Activated T-cell treated with anti-CD3 and anti-CD28 coated beads, Interleukin-2, amount 50 U/mL, for 24 hours (primary cell): ENCODE data around the gene NQO2.

Experiments
- DNase-seq: peaks from one replicate; pipeline ENCODE4 v3.0.0-alpha.2; 2020
- H3K27ac Mint-ChIP-seq: 2 replicates; pipeline ENCODE4 v1.8.0; 2020; ENCODE audit warnings: mild to moderate bottlenecking, mixed read lengths
- H3K27me3 Mint-ChIP-seq: 2 replicates; pipeline ENCODE4 v1.8.0; 2020; ENCODE audit warnings: mixed read lengths
- H3K36me3 Mint-ChIP-seq: 2 replicates; pipeline ENCODE4 v1.8.0; 2020; ENCODE audit warnings: low read depth, mixed read lengths
- H3K4me1 Mint-ChIP-seq: 2 replicates; pipeline ENCODE4 v1.8.0; 2020; ENCODE audit warnings: low read depth, mixed read lengths
- H3K4me3 Mint-ChIP-seq: 2 replicates; pipeline ENCODE4 v1.8.0; 2020; ENCODE audit warnings: mild to moderate bottlenecking, moderate library complexity, mixed read lengths
- H3K9me3 Mint-ChIP-seq: 2 replicates; pipeline ENCODE4 v1.8.0; 2020; ENCODE audit warnings: mixed read lengths

The NQO2 gene, protein sequence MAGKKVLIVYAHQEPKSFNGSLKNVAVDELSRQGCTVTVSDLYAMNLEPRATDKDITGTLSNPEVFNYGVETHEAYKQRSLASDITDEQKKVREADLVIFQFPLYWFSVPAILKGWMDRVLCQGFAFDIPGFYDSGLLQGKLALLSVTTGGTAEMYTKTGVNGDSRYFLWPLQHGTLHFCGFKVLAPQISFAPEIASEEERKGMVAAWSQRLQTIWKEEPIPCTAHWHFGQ

DNA sequence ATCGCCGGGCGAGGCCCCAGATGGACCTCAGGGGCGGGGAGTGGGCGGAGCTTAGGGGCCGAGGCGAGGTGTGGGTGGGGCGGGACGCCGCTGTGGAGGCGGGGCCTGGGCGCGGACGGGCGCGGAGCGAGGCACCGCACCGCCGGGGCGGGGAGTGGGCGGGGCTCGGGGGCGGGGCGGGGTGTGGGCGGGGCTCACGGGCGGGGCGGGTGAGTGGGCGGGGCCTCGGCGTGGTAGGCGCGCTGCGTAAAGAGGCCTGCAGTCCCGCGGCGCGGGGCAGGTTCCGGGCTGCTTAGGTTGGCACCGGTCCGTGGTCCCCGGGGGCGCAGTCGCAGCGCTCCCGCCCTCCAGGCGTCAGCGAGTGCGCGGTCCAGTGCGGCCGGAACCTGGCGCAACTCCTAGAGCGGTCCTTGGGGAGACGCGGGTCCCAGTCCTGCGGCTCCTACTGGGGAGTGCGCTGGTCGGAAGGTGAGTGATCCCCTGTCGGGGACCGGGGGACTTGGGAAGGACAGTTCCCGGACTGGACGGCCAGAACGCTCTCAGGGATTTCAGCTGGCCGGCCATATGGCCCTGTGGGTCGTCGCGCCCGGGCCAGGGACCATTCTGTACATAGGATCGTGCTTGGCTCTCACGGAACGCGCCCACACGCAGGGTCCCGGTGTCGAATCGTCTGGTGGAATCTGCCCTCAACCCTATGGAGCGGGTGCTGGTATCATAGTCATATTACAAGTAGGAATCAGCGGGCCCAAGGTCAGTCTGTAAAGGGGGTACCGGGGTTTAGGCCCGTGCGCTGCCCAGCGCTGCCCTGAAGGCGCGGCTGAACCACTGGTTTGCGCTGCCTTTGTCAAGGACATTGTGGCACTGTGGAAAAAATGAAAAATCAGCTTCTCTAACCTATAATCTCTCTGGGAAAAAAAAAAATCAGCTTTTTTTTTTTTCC lies at the start of gene NQO2:
Gene NQO2, plus strand, starts transcription at position 277 of the 940 bp plus-strand sequence. CDS start 6,659 bp downstream, outside the sequence.
- Mint-ChIP-seq H3K9me3 (no peaks in the 10 kb centered on the region), H3K4me3 (peak within 1 kb of the TSS; percentile 91), H3K4me1 (peaks cover 34% of the 10 kb centered on the region), H3K27ac (peak within 1 kb of the TSS; percentile 94), H3K36me3 (peaks cover 25% of the 10 kb centered on the region), H3K27me3 (no peaks in the 10 kb centered on the region)
- peak; percentile 99 for DNase-seq

DNA sequence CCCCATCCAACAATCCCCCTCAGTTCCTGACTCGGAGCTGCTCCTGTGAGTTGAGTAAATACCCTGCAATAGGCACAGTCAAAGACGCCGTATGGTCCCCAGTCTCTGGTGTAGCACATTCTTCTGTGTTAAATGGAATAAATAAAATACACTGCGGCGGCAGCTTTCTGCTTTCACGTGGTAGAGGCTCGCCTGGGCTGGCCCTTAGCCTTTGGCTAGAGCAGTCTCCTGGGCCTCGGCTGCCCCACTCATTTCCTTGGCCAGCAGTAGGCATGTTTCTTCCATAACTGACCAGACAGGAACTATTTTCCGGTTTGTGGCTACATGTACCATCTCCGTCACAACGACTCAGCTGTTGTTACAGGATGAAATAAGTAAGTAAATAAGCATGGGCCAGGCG lies 49.0 kb upstream of the NQO2 start:
- no peak overlapping the region for H3K4me3 Mint-ChIP-seq
- H3K36me3 Mint-ChIP-seq, result peaks cover 47% of the 10 kb centered on the region
- peaks cover 13% of the 10 kb centered on the region for H3K4me1 Mint-ChIP-seq
- no peaks in the 10 kb centered on the region for H3K27me3 Mint-ChIP-seq
- no peaks in the 10 kb centered on the region for H3K9me3 Mint-ChIP-seq
- H3K27ac Mint-ChIP-seq, result no peak overlapping the region
- DNase-seq, result no peak

DNA sequence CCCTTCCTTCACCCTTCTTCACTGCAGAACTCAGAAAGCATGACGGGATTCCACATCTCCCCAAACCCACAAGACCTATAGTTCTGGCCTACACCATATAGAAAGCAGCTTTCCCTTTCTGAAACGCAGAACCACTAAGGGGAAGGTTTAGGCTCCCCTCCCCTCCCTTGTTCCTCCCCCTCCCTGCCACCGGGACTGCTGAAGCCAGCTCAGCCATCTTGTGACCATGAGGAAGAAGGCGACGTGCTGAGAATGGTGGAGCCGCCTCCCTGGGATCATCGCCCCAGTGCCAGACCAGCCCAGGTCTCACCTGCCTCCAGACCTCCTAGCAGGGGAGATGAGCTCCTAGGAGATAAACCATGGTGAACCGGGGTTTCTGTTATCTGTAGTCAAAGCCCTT lies 48.0 kb upstream of the NQO2 start:
- peak overlapping the region; percentile 18 for H3K27ac Mint-ChIP-seq
- no peak for DNase-seq
- no peak overlapping the region for H3K4me3 Mint-ChIP-seq
- H3K9me3 Mint-ChIP-seq, result no peaks in the 10 kb centered on the region
- H3K36me3 Mint-ChIP-seq, result peaks cover 49% of the 10 kb centered on the region
- peaks cover 13% of the 10 kb centered on the region for H3K4me1 Mint-ChIP-seq
- H3K27me3 Mint-ChIP-seq, result no peaks in the 10 kb centered on the region

DNA sequence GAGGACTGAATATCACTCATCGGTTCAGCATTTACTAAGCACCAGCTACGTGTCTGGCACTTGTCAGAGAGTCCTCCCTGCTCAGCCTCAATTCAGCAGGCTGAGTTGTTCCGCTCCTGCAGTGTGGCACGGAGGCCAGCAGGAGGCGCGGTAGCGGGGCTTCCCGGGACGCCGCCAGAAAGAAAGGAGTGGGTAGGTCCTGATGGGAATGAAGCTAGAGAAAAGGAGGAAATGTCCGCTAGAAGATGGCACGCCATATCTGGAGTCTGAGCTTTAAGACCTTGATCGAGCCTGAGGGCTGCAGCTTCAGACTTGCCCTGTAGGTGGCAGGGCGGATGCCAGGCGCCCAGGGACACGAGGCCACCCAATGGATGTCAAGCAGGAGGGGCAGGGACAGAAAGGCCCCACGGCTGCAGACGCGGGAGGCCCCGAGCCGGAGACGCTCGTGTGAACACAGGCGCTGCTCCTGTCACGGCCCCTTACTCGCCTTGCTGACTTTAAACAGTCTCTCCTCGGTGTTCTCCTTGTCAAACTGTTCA lies 47.1 kb upstream of the NQO2 start:
- H3K9me3 Mint-ChIP-seq, result no peaks in the 10 kb centered on the region
- H3K36me3 Mint-ChIP-seq, result peaks cover 47% of the 10 kb centered on the region
- H3K27ac Mint-ChIP-seq, result peak overlapping the region; percentile 37
- no peak overlapping the region for H3K4me3 Mint-ChIP-seq
- peak; percentile 73 for DNase-seq
- H3K4me1 Mint-ChIP-seq, result peaks cover 13% of the 10 kb centered on the region
- no peaks in the 10 kb centered on the region for H3K27me3 Mint-ChIP-seq

DNA sequence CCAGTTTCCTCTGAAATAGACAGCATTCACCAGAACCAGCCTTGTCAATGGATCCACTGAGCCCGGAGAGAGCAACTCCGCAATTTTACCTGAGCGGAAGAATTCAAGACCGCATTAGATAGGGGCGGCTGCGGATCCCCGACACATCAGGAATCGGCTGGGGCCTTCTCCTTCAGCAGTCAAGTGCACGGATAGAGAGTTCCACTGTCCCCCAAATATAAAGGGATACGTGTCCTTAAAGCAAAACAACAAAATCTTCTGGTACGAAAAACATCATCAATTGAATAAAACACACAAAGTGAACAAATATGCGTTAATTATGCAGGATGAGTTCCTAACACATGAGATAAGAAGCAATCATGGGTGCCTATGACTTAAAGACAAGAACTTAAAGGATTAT lies 46.6 kb upstream of the NQO2 start:
- Mint-ChIP-seq H3K4me1 (peaks cover 13% of the 10 kb centered on the region), H3K27me3 (no peaks in the 10 kb centered on the region), H3K36me3 (peaks cover 43% of the 10 kb centered on the region), H3K4me3 (no peak overlapping the region), H3K9me3 (no peaks in the 10 kb centered on the region), H3K27ac (no peak overlapping the region)
- DNase-seq, result no peak

DNA sequence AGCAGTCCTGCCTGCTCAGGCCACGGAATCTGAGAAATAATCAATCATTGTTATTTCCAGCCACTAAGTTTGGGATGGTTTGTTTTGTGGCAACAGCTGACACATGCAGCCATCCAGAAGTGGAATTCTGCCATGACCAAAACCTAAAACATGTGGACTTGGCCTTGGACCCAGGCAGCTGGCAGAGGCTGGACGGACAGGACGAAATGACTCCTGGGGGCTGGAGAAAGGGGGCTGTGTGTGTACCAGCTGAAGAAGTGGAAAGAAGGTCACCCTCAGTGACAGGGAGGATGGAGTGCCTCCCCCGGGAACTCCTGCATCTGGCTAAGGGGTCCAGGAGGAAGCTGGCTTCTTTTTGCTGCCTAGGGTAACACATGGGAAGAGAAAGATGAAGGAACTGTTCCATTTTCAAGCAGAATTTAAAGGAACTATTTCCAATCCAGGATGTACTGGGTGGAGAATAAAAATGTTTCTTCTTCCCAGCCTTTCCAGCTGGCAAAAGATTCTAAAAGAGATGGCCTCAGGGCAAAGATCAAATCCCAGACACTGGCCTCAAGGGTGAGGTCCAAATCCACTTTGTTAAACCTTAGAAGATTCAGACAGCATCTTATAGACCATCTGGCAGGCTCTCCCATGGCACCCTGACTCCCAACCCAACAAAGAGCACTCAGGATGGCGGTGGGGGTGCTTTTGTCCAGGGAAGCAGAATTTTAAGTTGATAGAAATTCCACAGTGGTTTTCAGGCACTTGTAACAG lies 42.6 kb upstream of the NQO2 start:
- H3K27me3 Mint-ChIP-seq, result no peaks in the 10 kb centered on the region
- H3K4me3 Mint-ChIP-seq, result no peak overlapping the region
- no peak for DNase-seq
- no peaks in the 10 kb centered on the region for H3K9me3 Mint-ChIP-seq
- peaks cover 24% of the 10 kb centered on the region for H3K36me3 Mint-ChIP-seq
- peaks cover 7% of the 10 kb centered on the region for H3K4me1 Mint-ChIP-seq
- H3K27ac Mint-ChIP-seq, result no peak overlapping the region

DNA sequence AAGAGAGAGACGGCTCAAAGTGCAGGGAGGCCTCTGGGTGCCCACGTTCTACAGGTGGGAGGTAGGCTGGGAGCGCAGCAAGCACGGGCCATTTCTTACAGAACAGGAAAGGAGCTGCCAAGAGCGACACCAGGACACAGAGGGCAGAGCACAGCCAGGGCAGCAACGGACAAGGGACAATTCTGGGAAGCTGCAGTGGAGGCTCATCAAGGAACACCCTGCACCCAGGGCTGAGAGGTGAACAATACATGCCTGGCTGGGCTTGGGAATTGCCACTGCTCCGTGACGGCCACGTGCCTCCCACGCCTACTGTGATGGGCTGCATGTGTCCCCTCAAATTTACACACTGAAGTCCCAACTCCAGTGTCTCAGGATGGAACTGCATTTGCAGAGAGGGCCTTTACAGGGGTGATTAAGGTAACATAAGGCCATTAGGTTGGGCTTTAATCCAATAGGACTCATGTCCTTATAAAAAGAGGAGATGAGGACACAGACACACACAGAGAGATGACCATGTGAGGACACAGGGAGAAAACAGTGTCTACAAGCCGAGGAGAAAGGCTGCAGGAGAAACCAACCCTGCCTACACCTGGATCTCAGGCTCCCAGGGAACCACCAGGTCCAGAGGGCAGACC lies 41.9 kb upstream of the NQO2 start:
- H3K27me3 Mint-ChIP-seq, result no peaks in the 10 kb centered on the region
- peaks cover 17% of the 10 kb centered on the region for H3K36me3 Mint-ChIP-seq
- H3K4me3 Mint-ChIP-seq, result no peak overlapping the region
- peaks cover 1% of the 10 kb centered on the region for H3K4me1 Mint-ChIP-seq
- H3K27ac Mint-ChIP-seq, result no peak overlapping the region
- H3K9me3 Mint-ChIP-seq, result no peaks in the 10 kb centered on the region
- no peak for DNase-seq

DNA sequence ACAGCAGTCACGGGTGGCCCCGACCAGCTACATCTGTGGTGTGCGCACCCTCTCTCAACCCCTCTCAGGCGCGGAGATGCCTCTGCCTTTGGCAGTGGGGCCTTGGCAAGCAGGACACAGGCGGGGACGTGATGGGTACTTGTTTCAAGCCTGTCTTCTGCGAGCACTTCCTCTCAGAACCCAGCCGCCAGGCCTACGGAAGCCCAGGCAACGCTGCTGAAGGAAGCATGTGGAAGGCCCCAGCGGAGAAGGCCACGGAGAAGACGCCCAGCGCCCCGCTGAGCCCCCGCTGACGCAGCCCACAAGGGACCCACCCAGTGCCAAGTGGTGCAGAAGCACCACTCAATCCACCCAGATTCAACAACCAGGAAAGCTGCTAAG lies 41.4 kb upstream of the NQO2 start:
- no peak overlapping the region for H3K27ac Mint-ChIP-seq
- no peaks in the 10 kb centered on the region for H3K27me3 Mint-ChIP-seq
- DNase-seq, result no peak
- peaks cover 12% of the 10 kb centered on the region for H3K36me3 Mint-ChIP-seq
- no peak overlapping the region for H3K4me3 Mint-ChIP-seq
- H3K4me1 Mint-ChIP-seq, result no peaks in the 10 kb centered on the region
- no peaks in the 10 kb centered on the region for H3K9me3 Mint-ChIP-seq

DNA sequence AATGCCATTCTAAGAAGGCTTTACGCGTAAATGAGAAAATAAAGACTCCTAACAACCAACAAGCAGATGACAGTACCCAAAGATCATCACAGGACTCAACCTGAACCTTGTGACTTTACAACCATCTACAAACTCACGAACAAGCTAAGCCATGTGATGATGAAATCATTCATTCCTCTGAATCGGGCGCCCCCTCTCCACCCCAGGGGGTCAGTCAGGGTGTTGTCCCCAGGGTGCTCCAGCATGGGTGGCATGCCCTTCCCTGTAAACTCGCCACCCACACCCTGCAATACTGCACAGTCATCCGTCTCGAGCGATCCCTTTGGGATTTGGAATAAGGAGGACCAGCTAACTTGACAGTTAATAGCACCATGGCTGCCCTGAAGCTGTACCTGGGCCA lies 40.9 kb upstream of the NQO2 start:
- no peak for DNase-seq
- Mint-ChIP-seq H3K4me1 (no peaks in the 10 kb centered on the region), H3K27me3 (no peaks in the 10 kb centered on the region), H3K27ac (no peak overlapping the region), H3K9me3 (no peaks in the 10 kb centered on the region), H3K4me3 (no peak overlapping the region), H3K36me3 (peaks cover 12% of the 10 kb centered on the region)

DNA sequence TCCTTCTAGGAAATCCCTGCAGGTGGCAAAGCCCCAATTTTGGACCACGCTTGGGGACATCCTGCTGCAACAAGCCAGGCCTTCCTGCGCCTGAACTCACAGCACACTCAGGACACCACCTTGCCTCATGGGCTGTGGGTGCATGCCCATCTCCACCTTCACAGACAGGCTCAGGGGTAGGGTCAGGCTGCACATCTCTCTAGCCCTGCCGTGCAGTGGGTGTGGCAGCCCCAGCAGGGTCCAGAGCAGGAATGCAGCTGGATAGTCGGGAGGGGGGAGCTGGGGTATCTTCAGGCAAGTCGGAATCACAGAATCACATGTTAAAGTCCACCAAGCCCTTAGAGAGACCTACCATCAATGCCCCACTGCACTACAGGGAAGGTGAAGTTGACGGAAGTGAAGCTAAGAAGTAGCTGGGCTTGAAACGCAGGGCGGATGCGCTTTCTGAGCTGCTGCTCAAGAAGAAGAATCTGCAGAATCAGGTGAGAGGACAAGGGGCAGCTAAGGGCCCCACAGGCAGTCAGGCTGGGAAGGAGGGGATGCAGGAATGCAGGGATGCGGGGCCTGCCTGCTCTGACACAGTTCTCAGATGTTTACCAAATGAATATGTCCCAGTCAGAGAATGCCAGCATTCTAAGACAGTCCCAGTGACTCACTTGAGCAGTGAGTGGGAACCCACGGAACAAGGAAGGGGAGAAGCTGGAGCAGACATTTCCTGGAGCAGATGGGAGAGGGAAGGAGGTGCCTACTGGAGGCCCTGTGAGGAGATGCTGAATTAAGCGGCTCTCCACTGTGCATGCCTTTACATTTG lies 39.6 kb upstream of the NQO2 start:
- Mint-ChIP-seq H3K4me1 (no peaks in the 10 kb centered on the region), H3K27ac (no peak overlapping the region), H3K9me3 (no peaks in the 10 kb centered on the region), H3K4me3 (no peak overlapping the region), H3K36me3 (peaks cover 7% of the 10 kb centered on the region), H3K27me3 (no peaks in the 10 kb centered on the region)
- DNase-seq, result no peak

DNA sequence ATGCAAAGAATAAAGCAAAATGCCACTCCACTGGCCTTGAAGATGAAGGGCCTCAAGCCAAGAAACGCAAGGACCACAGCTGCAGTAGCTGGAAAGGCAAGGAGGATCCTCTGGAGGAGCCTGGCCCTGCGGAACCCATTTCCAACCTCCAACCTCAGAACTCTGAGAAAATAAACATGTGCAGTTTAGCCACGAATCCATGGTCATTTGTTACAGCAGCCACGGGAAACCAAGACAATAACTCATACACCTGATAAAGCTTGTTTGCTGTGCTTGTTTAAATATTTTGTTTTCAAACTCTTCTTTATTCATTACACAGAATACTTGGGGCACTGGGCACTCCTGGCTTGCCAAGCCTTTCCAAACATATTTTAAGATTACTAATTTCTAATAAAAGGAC lies 38.8 kb upstream of the NQO2 start:
- H3K4me3 Mint-ChIP-seq, result no peak overlapping the region
- no peaks in the 10 kb centered on the region for H3K9me3 Mint-ChIP-seq
- DNase-seq, result no peak
- H3K4me1 Mint-ChIP-seq, result no peaks in the 10 kb centered on the region
- H3K36me3 Mint-ChIP-seq, result peaks cover 2% of the 10 kb centered on the region
- no peaks in the 10 kb centered on the region for H3K27me3 Mint-ChIP-seq
- no peak overlapping the region for H3K27ac Mint-ChIP-seq

DNA sequence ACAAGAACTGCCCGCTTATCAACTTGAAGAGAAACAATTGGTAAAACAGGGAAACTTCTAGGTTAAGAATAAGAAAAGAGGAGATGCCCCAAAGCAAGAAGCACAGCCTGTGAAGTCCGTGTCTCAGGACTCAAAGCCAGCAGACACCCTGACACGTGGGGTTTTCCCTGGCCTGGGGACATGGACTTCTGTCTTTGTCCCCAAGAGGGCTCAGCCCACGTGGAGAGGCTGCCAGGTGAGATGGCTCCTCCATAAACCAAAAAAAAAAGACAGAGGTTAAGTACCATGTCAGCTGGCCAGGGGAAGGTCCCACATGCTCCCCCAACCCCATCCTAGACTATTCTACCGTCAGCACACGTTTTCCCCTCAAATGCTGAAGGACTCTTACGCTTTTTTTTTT lies 38.2 kb upstream of the NQO2 start:
- Mint-ChIP-seq H3K27me3 (no peaks in the 10 kb centered on the region), H3K4me3 (no peak overlapping the region), H3K36me3 (no peaks in the 10 kb centered on the region), H3K9me3 (no peaks in the 10 kb centered on the region), H3K4me1 (no peaks in the 10 kb centered on the region), H3K27ac (no peak overlapping the region)
- no peak for DNase-seq

DNA sequence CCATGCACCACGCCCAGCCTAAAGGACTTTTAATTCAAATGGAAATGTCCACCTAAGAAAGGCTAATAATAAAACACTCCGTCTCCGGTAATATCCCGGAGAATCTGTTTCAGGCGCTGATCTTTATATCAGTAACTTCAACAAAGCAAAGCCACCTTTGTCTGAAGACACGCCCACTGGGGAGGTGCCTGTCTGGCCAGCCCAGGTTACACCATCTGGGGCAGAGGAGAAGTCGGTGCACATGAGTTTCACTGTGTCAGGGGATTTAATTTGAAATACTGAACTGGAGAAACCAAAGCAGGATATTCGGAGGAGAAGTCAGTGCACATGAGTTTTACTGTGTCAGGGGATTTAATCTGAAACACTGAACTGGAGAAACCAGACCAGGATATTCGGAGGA lies 37.7 kb upstream of the NQO2 start:
- H3K4me3 Mint-ChIP-seq, result no peak overlapping the region
- H3K36me3 Mint-ChIP-seq, result no peaks in the 10 kb centered on the region
- no peaks in the 10 kb centered on the region for H3K27me3 Mint-ChIP-seq
- H3K27ac Mint-ChIP-seq, result no peak overlapping the region
- H3K9me3 Mint-ChIP-seq, result no peaks in the 10 kb centered on the region
- DNase-seq, result no peak
- H3K4me1 Mint-ChIP-seq, result peaks cover under 1% of the 10 kb centered on the region
